ENCODE data around the gene KAT5.

- TF ChIP-seq POLR2AphosphoS5 (IDR thresholded peaks at IDR 0.05; ENCODE audit: insufficient read depth, low read depth, low read length) = no peak
- no peak for TF ChIP-seq EZH2 (IDR thresholded peaks at IDR 0.05; ENCODE audit: borderline replicate concordance, low read depth, low read length, severe bottlenecking)
- TF ChIP-seq, protein P1, sequence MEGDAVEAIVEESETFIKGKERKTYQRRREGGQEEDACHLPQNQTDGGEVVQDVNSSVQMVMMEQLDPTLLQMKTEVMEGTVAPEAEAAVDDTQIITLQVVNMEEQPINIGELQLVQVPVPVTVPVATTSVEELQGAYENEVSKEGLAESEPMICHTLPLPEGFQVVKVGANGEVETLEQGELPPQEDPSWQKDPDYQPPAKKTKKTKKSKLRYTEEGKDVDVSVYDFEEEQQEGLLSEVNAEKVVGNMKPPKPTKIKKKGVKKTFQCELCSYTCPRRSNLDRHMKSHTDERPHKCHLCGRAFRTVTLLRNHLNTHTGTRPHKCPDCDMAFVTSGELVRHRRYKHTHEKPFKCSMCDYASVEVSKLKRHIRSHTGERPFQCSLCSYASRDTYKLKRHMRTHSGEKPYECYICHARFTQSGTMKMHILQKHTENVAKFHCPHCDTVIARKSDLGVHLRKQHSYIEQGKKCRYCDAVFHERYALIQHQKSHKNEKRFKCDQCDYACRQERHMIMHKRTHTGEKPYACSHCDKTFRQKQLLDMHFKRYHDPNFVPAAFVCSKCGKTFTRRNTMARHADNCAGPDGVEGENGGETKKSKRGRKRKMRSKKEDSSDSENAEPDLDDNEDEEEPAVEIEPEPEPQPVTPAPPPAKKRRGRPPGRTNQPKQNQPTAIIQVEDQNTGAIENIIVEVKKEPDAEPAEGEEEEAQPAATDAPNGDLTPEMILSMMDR (IDR thresholded peaks at IDR 0.05; ENCODE audit: extremely low read depth in 1 of 2, insufficient read depth in 1 of 2, low read depth in 1 of 2, low read length in 2 of 2) = no peak
Observed at GRCh38 chr11:65698205-65698604, 13.8 kb upstream of the KAT5 start.

Measured in endothelial cell of umbilical vein (primary cell).